Fibroblast of skin of left quadriceps (primary cell): ENCODE results near the gene WAC.

Experiments
- DNase-seq, 2 experiments: peaks; one replicate each; pipeline ENCODE4 v3.0.0-alpha.2; 2013; ENCODE audit warnings: low read depth in 2 of 2

WAC gene

GRCh38 chr10:28533186-28533564 is 257 bp downstream of the WAC start:
- no peak for DNase-seq

GRCh38 chr10:28533571-28534304 is 820 bp downstream of the WAC start:
- DNase-seq: no peak

GRCh38 chr10:28535846-28536245 is 2.9 kb downstream of the WAC start:
- DNase-seq: no peak

DNA sequence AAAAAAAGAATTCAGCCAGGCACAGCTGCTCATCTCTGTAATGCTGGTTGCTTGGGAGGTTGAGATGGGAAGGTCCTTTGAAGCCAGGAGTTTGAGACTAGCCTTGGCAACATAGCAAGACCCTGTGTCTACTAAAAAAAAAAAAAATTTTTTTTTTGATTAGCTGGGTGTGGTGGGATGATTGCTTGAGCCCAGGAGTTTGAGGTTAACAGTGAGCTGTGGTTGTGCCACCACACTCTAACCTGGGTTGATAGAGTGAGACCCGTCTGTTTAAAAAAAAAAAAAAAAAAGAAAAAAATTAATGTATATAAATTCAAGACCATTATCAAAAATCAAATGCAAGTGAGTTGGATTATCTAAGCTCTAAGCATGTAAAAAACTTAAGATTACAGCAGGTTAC is 5.7 kb downstream of the WAC start:
- DNase-seq: no peak

DNA sequence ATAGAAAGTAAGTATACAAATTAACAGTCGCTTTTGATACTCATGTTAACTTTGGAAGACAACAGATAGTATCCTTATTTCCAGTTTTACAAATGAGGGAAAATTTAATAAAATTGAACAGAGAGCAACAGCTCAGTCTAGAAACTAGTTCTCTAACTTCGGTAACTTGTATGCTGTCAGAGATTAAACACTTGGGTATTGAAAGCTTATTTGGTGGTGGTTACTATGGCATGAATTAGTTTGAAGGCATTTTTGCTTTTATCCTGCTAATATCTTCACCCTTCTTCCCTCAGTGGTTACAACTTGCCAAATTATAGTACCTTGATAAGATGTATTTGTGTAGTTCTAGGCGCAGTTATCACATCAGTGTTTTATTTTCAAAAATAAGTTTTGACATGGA is 7.2 kb downstream of the WAC start:
- DNase-seq: no peak

- DNase-seq: no peak
Measured at GRCh38 chr10:28541717-28542365, 8.9 kb downstream of the WAC start.

- no peak for DNase-seq
Measured at GRCh38 chr10:28542728-28543127, 9.8 kb downstream of the WAC start.

DNA sequence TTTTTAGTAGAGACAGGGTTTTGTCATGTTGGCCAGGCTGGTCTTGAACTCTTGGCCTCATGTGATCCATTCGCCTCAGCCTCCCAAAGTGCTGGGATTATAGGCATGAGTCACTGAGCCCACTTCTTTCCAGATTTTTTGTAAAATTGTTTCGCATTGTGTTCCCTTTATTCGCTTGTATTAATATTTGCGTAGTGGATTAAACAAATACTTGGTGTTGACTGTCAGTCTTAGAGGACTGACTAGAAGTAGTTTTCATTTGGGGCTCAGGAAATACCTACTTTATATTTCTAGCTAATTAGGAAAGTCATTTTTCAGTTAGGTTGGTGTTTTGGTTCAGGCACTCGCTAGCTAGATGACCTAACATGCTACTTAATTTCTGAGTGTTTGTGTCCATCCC is 11.1 kb downstream of the WAC start:
- no peak for DNase-seq

DNA sequence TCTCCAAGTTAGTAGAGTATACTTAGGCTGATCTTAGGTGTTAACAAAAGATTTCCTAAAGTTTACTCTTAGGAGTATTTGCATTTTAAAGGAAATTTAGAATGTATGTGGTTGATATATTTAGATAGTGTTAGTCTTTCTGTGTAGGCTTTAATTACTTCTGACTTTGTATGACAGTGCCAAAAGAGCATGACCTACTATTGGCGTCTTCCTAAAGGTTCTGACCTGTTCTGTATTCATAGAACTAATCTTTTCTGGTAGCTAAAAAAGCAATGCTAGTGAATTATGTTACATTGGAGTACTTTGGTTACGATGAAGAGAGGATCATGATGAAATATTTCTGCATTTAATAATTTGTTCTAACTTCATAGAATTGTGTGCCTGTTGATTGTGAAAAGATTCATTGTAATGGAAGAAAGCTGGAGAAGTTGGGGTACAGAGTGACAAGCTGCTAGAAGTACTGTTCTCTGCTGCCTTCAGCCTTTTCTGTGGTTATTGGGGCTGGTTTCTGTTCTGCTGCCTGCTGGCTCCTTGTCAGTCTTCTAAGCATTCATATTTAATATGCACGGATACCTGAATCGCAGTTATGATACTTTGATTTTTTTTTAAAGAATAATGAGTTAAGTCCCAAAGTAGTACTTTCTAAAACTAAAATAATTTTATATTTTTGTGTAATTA is 13.2 kb downstream of the WAC start:
- no peak for DNase-seq

DNA sequence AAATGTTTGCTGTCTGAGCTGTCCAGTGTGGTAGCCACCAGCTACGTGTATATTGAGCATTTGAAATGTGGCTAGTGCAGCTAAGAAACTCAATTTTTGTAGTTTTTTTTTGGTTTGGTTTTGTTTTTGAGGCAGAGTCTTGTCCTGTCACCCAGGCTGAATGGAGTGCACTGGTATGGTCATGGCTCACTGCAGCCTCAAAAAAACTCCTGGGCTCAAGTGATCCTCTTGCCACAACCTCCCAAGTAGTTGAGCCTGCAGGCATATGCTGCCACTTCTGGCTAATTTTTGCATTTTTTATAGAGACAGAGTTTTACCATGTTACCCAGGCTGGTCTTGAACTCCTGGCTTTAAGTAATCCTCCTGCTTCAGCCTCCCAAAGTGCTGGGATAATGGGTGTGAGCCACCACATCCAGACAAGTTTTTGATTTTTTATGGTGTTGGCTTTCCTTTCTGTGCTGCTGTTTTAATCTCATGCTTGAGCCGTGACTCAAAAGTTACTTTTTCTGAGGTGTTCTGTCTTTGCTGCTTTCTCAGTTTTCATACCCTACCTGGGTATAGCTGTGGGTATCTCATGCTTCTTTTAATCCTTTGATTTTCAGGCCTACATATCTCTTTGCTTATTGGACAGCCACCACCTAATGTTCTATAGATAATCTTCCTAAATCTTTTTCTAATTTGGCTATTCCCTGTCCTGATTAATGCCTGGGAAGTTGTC is 16.0 kb downstream of the WAC start:
- no peak for DNase-seq

DNA sequence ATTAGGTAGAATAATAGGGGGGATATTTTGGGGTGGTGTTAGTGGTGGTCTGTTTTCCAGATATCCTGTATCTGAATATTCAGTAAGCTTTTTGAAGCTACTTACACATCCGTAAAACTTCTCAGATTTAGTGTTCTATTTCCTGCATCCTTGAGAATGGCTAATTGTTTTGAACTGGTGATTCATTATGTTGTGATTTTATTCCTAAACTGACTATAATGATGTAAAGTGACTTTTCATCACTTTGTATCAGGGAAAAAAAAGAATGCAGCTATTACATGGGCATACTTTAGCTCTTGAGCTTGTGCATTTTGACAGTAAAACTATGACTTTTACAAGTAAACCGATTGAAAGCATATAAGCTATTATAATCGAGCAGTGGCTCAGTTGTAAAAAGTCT is 18.2 kb downstream of the WAC start:
- no peak for DNase-seq

DNA sequence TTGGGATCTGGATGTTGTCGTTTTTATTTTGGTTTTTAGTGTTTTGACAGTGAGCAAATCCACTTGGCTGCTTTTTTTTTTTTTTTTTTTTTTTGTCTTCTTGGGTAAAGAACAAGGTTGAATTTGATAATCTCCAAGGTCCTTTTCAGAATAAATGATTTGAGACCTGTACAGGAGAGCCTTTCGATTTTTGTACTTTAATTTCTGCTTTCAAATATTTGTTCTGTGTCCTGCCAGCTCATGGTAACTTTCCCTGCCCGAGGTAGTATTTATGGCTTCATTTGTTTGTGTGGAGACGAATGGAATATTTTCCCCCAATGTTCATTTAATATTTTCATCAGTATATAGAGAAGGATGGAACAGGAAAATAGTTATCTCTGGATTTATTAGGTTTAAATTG is 19.9 kb downstream of the WAC start:
- DNase-seq: no peak

DNA sequence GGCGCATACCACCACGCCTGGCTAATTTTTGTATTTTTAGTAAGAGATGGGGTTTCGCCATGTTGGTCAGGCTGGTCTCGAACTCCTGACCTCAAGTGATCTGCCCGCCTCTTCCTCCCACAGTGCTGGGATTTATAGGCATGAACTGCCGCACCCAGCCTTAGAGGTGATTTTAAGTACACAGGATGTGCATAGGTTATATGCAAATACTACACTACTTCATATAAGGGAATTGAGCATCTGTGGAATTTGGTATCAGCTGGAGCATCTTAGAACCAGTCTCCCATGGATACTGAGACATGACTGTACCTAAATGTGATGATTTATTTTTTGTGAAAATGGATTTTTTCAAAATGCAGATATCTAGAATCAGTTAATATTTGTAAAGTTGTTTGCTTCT is 21.1 kb downstream of the WAC start:
- no peak for DNase-seq

DNA sequence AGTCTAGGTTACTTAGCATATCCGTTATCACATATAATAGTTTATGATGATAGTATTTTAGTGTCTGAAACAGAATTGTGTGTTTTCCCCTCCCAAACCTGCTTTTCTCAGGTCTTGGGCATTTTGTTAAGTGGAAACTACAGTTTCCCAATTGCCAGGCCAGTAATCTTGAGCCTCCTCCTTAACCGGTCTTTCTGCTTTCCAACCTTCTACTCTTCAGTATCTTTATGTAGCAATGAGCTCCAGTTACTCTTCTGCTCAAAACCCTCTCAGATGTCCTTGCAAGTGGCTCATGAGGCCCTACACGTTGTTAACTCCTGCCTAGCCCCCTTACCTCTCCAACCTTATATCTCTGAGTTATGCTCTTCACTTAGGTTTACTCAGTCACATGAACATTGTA is 22.0 kb downstream of the WAC start:
- no peak for DNase-seq

DNA sequence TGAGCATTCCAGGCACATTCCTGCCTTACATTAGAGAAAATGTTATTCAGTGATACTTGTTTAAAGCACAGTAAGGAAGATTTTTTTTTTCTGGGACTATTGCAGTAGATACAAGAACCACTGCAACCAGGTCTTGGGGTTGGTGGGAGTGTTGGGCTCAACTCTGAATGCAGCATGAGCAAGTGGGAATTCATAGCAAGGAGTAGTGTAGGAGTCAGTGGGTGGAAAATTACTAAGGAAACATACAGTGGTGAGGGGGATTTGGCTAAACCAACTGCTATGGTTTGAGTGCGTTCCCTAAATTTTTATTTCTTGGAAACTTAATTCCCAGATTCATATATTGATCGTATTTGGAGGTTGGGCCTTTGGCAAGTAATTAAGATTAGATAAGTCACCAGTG is 22.4 kb downstream of the WAC start:
- no peak for DNase-seq

DNA sequence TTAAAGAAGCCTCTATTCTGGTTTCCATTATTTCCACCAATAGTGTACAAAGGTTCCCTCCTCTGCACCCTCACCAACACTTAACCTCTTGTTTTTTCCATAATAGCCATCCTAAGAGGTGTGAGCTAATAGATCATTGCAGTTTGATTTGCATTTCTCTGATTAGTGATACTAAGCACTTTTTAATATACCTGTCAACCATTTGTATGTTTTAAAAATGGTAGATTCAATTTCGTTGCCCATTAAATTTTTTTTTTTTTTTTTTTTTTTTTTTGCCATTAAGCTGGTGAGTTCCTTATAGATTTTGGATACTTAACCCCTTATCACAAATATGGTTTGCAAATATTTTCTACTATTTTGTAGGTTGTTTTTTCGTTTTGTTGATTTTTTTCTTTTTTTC is 23.2 kb downstream of the WAC start:
- no peak for DNase-seq

- DNase-seq: no peak
Measured at GRCh38 chr10:28558186-28558585, 25.3 kb downstream of the WAC start.

DNA sequence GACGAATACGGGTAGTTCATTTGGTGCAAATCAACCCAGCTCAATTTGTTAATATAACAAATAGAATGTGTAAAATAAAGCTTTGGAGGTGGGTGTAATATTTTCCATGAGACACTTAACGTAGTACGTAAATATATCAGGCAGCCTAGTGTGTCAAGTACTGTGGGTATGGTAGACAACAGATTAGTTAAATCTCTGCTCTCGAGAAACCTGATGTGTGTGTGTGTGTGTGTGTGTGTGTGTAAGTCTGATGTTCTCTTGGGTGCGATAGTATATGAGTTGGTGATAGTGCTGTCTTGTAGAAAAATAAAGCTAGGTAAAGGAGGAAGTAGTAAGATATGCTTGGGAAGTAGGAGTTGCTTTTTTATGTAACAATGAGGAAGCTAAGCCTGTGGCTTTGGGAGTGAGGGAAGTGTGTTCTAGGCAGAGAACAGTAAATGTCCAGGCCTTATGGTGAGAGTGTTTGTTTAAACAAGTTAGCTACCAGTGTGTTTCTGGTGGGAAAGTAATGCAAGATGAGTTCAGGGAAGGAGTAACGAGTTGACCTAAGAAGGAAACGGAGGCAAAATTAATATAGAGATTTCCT is 26.1 kb downstream of the WAC start:
- DNase-seq: no peak

GRCh38 chr10:28559618-28560017 is 26.7 kb downstream of the WAC start:
- DNase-seq: no peak

- DNase-seq: no peak
Measured at GRCh38 chr10:28560617-28561016, 27.7 kb downstream of the WAC start.

DNA sequence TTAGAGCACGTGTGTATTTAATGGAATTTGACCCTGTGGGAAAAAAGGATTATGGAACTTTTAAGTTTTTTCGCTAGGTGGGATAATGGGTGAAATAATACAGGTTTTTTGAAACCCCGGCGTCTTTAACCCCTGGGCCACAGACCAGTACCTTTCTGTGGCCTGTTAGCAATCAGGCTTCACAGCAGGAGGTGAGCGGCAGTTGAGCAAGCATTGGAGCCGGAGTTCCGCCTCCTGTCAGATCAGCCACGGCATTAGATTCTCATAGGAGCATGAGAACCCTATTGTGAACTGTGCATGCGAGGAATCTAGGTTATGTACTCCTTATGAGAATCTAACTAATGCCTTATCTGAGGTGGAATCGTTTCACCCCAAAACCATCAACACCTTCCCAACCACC is 28.6 kb downstream of the WAC start:
- DNase-seq: no peak

DNA sequence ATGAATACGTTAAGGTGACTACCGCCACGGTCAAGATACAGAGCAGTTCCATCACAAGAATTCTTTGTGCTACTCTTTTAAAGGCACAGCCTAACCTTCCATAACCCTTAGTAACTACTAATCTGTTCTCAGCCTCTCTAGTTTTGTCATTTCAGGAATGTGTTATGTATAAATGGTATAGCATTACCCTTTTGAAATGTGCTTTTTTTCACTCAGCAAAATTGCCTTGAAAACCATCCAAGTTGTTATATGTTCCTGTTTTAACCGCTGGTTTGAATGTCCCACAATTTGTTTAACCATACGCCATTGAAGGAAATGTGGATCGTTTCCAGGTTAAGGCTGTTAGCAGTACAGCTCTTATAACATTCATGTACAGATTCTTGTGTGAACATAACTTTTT is 32.0 kb downstream of the WAC start:
- DNase-seq: peak; percentile 42 to 47
